NCI-H1930 (cell line): ENCODE data around the gene MTLN.
"Not testable (repeated sequence)": the region's sequence is repeated elsewhere in the genome, so short reads cannot be mapped to it uniquely, and the experiment has no call there.

ENCODE experiments used
- DNase-seq, 2 experiments: peaks; one replicate each; lab custom pipeline; 2025; lab: John Stamatoyannopoulos, UW

The MTLN gene

DNA sequence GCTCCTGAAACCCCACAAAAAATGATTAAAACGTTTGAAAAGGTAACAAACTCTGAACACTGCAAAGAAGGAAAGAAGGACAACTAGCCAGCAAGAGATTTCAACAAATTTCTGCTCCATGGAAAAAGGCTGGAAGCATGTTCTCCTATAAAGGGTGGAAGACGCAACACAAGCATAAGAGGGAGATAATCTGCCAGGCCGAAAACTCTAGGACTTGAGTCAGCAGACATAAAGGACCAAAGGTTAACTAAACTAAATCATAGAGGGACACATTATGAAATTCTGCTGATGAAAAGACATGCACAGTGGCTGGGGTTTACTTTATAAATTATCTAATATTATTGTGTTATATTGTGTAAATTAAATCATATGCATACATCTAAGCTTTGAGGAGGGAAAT, 14.3 kb downstream of the MTLN start:
- no peak for DNase-seq

DNA sequence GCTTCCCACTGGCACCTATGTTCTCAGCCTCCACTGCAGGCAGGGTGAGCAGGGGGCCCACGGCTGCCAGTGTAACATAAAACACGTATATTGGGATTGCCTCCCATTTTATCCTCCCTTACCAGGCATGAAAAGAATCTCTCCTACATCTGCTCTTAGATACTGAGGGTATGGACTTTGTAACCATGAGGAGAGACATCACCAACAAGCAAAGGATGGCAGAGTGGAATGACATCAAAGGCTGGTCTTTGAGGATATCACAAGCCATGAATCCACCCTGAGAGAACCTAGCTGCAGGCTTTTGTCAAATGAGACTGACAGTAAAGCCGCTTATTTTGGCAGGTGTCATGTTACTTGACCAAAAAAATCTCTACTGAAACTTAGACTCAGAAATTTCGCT, 14.9 kb downstream of the MTLN start:
- no peak for DNase-seq

DNA sequence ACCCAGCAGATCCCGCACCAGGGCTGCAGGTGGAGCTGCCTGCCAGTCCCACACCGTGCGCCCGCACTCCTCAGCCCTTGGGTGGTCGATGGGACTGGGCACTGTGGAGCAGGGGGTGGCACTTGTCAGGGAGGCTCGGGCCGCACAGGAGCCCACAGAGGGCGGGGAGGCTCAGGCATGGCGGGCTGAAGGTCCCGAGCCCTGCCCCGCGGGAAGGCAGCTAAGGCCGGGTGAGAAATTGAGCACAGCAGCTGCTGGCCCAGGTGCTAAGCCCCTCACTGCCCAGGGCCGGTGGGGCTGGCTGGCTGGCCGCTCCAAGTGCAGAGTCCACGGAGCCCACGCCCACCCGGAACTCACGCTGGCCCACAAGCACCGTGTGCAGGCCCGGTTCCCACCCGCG, 22.2 kb downstream of the MTLN start:
- DNase-seq, result not testable (repeated sequence)

DNA sequence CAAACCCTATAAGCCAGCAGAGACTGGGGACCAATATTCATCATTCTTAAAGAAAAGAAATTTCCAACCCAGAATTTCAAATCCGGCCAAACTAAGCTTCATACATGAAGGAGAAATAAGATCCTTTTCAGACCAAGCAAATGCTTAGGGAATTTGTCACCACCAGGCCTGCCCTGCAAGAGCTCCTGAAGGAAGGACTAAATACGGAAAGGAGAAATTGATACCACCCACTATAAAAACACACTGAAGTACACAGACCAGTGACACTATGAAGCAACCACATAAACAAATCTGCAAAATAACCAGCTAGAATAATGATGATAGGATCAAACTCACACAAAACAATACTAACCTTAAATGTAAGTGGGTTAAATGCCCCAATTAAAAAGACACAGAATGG, 29.9 kb downstream of the MTLN start:
- no peak for DNase-seq

DNA sequence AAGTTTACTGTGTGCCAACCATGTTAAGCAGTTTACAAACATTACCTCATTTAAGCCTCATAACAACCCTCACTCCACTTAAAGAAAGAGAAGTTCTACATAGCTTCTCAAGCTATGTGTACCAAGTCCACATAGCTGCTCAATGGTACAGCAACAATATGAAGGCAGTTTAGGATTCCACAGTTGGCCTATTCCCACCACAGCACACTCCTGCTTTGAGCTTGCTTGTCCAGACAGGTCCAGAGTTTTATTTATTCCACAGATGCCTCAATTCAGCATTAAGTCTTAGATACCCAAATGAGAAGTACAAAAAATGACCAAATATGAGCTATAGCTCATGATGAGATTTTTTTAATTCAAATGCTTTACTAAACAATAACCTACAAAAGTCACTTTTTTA, 32.3 kb downstream of the MTLN start:
- DNase-seq, result no peak

DNA sequence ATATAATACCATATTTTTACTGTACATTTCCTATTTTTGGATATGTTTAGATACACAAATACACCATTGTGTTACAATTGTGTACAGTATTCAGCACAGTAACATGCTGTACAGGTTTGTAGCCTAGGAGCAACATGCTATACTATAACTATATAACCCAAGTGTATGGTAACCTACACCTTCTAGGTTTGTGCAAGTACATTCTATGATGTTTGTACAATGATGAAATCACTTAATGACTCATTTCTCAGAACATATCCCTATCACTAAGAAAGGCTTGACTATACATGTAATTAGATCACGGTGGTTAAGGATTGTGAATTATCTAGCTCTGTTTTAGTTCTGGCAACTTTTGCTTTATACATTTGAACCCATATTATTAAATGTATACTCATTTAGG, 38.8 kb downstream of the MTLN start:
- no peak for DNase-seq

DNA sequence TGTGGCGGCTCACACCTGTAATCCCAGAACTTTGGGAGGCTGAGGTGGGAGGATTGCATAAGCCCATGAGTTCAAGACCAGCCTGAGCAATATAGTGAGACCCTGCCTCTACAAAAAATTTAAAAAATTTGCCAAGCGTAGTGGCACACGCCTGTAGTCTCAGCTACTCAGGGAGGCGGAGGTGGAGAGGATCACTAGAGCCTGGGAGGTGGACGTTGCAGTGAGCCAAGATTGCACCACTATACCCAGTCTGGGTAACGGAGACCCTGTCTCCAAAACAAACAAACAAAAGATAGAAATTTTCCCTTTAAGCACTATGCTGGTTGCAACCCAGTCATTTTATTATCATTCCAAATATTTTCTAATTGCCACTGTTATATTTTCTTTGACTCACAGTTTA, 39.8 kb downstream of the MTLN start:
- DNase-seq, result no peak

DNA sequence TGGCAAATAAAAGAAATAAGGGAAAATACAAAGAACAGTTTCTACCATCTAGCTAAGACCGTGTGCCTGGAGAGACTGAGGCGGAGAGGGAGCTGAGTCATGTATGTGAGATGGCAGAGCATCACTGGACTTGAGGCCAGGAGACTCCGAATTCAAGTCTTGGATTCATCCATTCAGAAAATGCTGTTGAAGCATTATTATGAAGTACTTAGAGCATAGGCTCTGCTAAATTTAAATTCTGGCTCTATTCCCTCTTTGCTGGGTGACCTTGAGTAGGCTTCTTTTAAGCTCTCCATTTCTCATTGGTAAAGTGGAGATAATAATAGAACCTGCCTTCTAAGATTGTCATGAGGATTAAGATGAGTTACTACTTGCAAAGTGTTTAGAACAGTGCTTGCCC, 42.2 kb downstream of the MTLN start:
- no peak for DNase-seq

DNA sequence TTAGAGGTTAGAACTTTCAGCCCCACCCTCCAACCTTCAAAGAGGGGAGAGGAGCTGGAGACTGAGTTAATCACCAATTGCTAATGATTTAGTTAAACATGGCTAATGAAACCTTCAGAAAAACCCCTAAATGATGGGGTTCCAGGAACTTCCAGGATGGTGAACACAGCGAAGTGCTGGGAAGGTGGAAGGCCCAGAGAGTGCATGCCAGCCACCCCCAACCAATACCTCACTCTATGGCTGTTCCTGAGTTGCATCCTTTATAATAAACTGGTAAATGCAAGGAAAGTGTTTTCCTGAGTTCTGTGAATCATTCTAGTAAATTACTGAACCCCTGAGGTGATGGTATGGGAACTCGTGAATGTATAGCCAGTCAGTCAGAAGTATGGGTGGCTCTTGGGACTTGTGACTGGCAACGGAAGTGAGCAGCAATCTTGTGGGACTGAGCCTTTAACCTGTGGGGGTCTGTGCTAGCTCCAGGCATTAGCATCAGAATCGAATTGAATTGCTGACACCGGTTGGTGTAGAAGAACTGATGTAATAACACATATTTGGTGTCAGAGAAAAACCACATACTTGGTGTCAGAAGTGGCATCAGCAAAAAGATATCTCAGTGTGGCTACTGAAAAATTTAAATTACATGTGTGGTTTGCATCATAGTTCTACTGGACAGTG, 44.9 kb downstream of the MTLN start:
- no peak for DNase-seq

DNA sequence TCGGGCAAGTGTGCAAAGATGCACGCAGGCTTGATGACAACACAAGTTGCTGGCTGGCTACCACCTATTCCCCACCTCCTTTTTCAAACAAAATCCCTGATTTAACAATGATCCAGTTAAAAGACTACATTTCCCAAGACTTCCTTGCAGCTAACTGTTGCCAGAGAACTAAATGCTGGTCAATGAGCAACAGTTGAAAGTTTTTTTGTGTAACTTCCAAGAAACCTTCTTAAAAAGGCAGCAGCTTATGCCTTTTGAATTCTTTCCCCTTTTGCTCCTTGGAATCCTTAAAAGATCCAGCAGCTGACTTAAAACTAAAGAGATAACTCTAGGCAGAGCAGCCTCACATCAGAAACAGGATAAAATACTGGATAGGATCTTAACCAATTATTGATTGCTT, 46.1 kb downstream of the MTLN start:
- DNase-seq, result no peak
